ENCODE measurements around the gene AGAP9. TPM values are rescaled to one million over a fixed set of nuclear protein-coding genes. Genes with fewer than 3 reads are reported as not detected.
A peak's percentile ranks its signal among the peaks of the same experiment; 100 is the strongest.
"Not testable (repeated sequence)": the region's sequence is repeated elsewhere in the genome, so short reads cannot be mapped to it uniquely, and the experiment has no call there.

AGAP9 gene
- total RNA-seq, 2 experiments from 2014 or later, result 3.7 to 4.1 TPM

DNA sequence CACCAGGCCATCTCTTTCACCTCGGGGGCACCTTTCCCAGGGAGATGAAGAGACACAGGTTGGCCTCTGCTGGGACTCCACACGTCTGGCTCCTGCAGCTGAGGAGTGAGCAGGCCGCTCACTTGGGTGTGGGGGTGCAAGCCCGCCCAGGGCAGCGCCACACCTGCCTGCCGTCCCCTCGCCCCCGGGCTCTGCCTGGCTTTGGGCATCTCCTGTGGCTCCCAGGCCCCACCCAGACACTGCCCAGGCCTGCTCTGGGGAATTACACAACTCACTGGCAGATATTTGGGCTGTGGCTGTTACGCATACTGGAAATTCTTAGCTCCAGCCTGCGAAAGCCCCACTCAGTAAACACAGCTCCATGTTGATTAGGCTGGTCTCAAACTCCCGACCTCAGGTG, 39.5 kb downstream of the AGAP9 start, which contains the start of gene ANXA8:
TSS of gene ANXA8 (minus strand) at position 193 of the 400 bp plus-strand sequence. CDS start at position 11, 182 bp downstream.
- H3K27ac Mint-ChIP-seq; H3K27me3 Mint-ChIP-seq; intact Hi-C loops (cut with DNase I, micrococcal nuclease); H3K9me3 Mint-ChIP-seq (ENCODE audit: low read depth); DNase-seq; H3K4me1 Mint-ChIP-seq; ATAC-seq; H3K4me3 Mint-ChIP-seq; CTCF ChIA-PET; POLR2A ChIA-PET; H3K36me3 Mint-ChIP-seq (ENCODE audit: low read depth): not testable (repeated sequence)

DNA sequence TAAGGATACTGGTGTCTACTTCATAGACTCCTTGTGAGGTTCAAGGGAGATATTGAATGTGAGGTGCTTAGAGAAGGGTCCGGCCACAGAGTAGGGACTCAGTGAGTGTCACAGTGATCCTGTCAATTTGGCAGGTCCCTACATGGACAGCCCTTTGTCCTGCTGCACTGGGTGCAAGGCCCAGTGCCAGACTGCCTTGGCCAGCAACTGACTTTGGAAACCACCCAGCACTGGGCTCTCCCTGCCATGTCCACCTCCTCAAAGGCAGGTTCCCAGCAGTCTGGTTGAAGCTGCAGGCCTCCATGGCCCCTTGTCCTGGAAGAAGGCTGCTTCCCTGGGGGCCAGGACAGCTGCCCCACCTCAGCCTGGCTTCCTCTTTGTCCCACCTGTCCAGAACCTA, 41.1 kb downstream of the AGAP9 start:
- H3K27ac Mint-ChIP-seq; POLR2A ChIA-PET; H3K4me1 Mint-ChIP-seq; CTCF ChIA-PET; ATAC-seq; H3K36me3 Mint-ChIP-seq (ENCODE audit: low read depth); intact Hi-C loops (cut with DNase I, micrococcal nuclease); H3K27me3 Mint-ChIP-seq; H3K4me3 Mint-ChIP-seq; DNase-seq; H3K9me3 Mint-ChIP-seq (ENCODE audit: low read depth): not testable (repeated sequence)

DNA sequence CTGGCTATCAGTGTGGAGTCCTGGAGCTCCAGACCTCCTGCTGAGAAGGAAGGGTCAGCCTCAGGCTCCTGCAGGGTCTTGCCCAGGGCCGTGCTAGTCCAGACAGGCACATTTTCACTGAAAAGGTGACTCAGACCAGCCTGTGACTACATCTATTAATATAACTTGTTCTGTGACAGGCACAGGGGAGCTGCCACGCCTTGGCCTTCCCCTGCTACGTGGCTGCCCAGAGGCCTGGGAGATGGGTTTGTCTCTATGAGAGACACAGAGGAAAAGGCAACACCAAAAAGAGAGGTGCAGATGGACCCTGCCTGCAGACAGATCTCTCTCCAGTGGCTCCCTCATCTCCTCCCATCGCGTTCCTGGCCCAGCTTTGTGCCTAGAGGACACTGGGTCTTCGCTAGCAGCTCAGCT, 41.7 kb downstream of the AGAP9 start:
- POLR2A ChIA-PET; H3K27me3 Mint-ChIP-seq; intact Hi-C loops (cut with DNase I, micrococcal nuclease); CTCF ChIA-PET; H3K9me3 Mint-ChIP-seq (ENCODE audit: low read depth); H3K4me3 Mint-ChIP-seq; H3K27ac Mint-ChIP-seq; H3K4me1 Mint-ChIP-seq; H3K36me3 Mint-ChIP-seq (ENCODE audit: low read depth); DNase-seq: not testable (repeated sequence)
- peak; percentile 34 for ATAC-seq

DNA sequence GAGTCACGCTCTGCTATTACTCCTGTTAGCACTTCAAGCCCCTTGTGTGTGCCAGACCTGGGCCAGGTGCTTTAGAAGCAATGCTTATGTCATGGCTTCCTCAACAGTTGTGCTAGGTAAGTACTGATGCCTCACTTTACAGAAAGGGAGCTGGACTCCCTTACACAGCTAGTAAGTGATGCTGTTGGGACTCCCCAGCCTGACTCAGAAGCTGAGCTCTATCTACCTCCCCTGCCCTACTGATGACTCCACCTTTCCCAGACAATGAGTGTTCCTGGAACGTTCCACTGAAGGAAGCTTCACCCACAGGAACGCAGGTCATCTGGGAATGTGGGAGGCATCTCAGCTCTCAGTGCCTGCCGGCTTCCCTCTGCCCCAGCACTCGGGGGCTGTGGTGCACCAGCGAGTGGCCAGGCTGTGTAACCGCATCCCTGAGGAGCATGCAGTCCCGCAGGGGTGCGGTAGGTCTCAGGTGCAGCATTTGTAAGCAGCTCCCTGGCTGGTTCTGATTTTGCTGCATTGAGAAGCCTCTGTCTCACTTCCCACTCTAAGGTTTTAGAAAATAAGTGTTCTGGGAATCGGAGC, 42.2 kb downstream of the AGAP9 start:
- CTCF ChIA-PET; POLR2A ChIA-PET; H3K36me3 Mint-ChIP-seq (ENCODE audit: low read depth); H3K9me3 Mint-ChIP-seq (ENCODE audit: low read depth); H3K4me3 Mint-ChIP-seq; H3K4me1 Mint-ChIP-seq; H3K27ac Mint-ChIP-seq; DNase-seq; H3K27me3 Mint-ChIP-seq; intact Hi-C loops (cut with DNase I, micrococcal nuclease): not testable (repeated sequence)
- peak; percentile 91 for ATAC-seq

DNA sequence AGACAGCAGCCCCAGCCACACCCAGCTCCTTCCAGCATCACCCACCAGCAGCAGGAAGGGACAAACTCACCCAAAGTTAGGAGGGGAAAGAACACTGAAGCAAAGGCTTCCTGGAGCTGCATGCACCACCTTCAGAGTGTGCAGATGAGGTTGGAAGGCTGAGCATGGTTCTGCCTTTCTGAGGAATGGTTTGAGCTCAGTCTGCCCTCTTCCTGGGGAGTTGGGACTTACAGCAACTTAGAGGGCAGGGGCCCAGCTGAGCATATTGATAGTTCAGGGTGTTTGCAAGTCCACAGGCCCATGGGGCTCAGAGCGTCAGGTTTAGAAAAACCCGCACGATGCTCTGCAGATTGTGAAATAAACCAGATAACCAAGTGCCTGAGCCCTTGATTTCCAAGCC, 43.3 kb downstream of the AGAP9 start:
- H3K9me3 Mint-ChIP-seq (ENCODE audit: low read depth); ATAC-seq; H3K4me3 Mint-ChIP-seq; POLR2A ChIA-PET; H3K36me3 Mint-ChIP-seq (ENCODE audit: low read depth); CTCF ChIA-PET; DNase-seq; intact Hi-C loops (cut with DNase I, micrococcal nuclease); H3K27me3 Mint-ChIP-seq; H3K4me1 Mint-ChIP-seq; H3K27ac Mint-ChIP-seq: not testable (repeated sequence)

DNA sequence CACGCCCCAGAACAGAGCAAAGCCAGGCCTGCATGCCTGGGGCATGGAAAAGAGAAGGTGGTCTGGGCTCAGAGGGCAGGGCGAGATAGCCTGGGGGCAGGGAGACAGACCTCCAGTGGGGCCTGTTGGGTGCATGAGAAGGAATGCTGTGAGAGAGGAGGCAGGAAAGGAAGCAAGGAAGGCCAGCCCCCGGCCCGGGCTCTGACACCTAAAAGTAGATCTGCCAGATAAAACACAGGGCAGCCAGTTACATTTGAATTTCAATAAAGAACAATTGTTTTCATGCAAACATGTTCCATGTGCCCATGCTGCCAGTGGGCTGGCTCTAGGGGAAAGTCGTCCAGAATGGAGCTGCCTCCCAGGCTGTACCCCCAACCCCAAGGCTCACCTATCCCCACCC, 45.3 kb downstream of the AGAP9 start:
- H3K27ac Mint-ChIP-seq; CTCF ChIA-PET; intact Hi-C loops (cut with DNase I, micrococcal nuclease); ATAC-seq; H3K36me3 Mint-ChIP-seq (ENCODE audit: low read depth); H3K4me3 Mint-ChIP-seq; POLR2A ChIA-PET; H3K4me1 Mint-ChIP-seq; H3K27me3 Mint-ChIP-seq; DNase-seq; H3K9me3 Mint-ChIP-seq (ENCODE audit: low read depth): not testable (repeated sequence)

DNA sequence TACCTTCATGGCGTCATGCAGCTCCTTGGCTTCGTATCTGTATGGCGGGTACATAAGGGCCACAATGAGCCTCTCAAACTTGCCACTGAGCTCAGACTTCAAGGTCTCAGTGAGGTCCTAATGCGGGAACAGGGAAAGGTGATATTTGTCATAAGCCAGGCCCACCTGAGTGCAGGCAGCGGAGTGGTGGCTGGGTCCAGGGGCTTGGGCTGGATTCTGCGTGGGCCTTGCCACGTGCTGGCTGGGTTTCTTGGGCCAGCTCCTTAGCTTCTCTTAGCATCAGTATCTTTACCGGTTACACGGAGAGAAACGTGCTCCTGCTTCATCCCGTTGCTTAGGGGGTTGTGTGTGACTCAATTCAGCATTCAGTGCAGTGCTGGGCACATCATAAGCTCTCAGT, 46.4 kb downstream of the AGAP9 start:
- CTCF ChIA-PET, H3K27me3 Mint-ChIP-seq: not testable (repeated sequence)

DNA sequence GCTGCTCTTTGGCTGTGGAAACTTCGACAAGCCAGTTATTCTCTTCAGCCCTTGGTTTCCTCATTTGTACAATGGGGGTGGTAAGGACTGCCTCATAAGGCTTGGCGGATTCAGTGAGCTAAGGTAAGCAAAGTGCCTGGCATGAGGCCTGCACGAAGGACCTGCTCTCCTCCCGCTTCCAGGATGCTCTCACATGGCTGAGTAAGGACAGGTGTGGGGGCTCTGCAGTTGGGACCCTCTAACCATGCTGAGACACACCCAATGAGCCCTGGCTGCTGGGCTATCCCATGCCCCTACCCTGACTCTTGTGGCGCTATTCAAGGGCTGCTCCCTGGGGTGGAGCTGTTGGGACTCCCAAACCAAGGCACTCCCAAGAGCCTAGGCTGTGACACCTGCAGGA, 48.3 kb downstream of the AGAP9 start:
- H3K27ac Mint-ChIP-seq; intact Hi-C loops (cut with DNase I, micrococcal nuclease); H3K27me3 Mint-ChIP-seq; H3K36me3 Mint-ChIP-seq (ENCODE audit: low read depth); H3K9me3 Mint-ChIP-seq (ENCODE audit: low read depth); H3K4me3 Mint-ChIP-seq; POLR2A ChIA-PET; DNase-seq; H3K4me1 Mint-ChIP-seq; CTCF ChIA-PET; ATAC-seq: not testable (repeated sequence)

More for the DNA sequence above, 46.4 kb downstream of the AGAP9 start:
- POLR2A ChIA-PET; H3K9me3 Mint-ChIP-seq (ENCODE audit: low read depth); intact Hi-C loops (cut with DNase I, micrococcal nuclease); H3K4me1 Mint-ChIP-seq; DNase-seq; H3K27ac Mint-ChIP-seq; H3K36me3 Mint-ChIP-seq (ENCODE audit: low read depth); ATAC-seq; H3K4me3 Mint-ChIP-seq: not testable (repeated sequence)

DNA sequence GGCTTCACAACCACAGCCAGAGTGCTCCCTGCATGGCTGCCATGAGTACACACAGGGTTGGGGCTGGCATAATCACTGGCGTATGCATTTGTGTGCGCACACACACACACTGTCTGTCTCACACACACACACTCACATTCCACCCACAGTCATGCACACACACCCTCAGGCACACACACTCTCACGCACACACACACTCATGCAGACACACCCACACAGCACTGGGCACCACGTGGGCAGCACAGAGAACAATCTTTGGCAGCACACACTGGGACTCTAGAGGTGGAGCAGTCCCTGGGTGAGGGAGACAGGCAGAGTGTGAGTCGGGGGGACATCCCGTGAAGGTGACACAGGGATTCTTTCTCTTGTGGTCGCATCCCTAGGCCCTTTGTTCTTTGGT, 49.9 kb downstream of the AGAP9 start:
- H3K27me3 Mint-ChIP-seq; H3K27ac Mint-ChIP-seq; ATAC-seq; H3K36me3 Mint-ChIP-seq (ENCODE audit: low read depth); H3K9me3 Mint-ChIP-seq (ENCODE audit: low read depth); CTCF ChIA-PET; H3K4me1 Mint-ChIP-seq; H3K4me3 Mint-ChIP-seq; DNase-seq; intact Hi-C loops (cut with DNase I, micrococcal nuclease); POLR2A ChIA-PET: not testable (repeated sequence)

DNA sequence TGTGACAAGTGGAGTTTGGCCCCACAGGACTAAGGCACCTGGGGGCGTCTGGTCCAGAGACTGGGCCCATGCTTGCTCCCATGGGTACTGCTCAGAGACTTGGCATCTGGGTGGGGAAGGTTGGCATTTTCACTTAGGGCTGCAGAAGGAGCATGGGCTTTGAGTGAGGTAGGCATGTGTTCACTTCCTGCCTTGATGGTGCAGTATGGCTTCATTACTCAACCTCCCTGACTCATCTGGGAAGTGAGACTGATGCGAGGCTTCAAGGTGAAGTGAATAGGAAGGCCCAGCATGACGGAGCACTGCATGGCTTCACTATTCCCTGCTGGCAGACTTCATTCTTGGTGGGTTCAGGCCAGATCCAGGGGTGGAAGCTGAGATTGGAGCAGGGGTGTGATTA, 50.8 kb downstream of the AGAP9 start:
- CTCF ChIA-PET; DNase-seq; H3K36me3 Mint-ChIP-seq (ENCODE audit: low read depth); H3K27me3 Mint-ChIP-seq; POLR2A ChIA-PET; H3K4me1 Mint-ChIP-seq; H3K27ac Mint-ChIP-seq; H3K9me3 Mint-ChIP-seq (ENCODE audit: low read depth); intact Hi-C loops (cut with DNase I, micrococcal nuclease); H3K4me3 Mint-ChIP-seq: not testable (repeated sequence)
- ATAC-seq, result peak; percentile 100

DNA sequence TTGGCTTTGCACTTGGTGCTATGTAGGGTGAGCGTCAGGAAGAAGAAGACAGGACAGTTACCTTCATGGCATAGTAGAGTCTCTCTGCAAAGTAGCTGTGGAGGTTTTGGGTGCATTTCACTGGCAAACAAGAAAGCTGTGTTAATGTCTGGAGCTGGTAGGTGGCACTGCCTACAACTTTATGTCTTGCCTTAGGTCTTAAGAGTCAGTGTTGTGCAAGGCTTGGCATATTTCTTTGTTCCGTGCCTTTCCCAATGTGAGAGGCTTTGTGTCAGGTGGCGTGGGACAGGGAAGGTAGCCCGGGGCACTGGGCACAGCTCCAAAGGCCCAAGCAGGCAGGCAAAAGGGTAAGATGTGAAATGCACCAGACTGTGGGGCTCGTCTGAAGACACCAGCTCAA, 51.4 kb downstream of the AGAP9 start:
- CTCF ChIA-PET; H3K36me3 Mint-ChIP-seq (ENCODE audit: low read depth); H3K4me1 Mint-ChIP-seq; DNase-seq; H3K9me3 Mint-ChIP-seq (ENCODE audit: low read depth); ATAC-seq; intact Hi-C loops (cut with DNase I, micrococcal nuclease); POLR2A ChIA-PET; H3K27me3 Mint-ChIP-seq; H3K4me3 Mint-ChIP-seq; H3K27ac Mint-ChIP-seq: not testable (repeated sequence)

DNA sequence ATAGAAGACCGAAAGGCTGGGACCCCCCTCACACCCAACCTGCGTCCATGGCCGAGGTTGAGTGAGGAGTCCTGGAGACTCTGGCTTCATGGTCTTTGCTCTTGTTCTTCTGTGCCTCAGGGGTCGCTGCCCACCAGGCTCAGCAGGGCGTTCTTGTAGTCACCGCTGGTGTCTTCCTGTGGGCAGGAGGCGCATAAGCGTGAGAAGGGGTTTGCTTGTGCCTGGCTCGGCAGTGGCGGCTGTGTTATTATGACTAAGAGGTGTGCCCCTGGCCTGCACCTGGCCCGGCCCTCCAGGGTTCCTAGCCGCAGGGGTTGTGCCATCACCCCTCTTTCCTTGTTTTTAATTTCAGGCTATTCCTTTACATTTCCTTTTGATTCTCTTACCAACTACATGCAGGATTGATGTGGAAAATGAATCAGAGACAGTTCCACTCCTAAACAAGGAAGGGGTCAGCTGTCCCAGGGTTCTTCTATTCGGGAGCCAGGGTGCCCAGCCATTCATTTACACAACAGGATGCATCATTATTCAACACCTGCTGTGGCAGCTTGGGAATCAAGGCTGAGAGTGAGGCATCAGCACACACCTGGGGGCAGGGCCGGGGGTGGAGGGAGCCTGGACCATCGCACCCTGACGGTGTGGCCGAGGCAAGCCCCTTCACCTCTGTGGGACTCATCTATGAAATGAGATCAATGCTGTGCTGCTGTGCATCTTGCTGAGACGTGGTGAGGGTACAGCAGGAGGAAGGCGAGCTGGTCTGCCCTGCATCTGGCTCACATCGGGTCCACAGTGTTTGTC, 54.5 kb downstream of the AGAP9 start:
- CTCF ChIA-PET; H3K4me3 Mint-ChIP-seq; DNase-seq; H3K27me3 Mint-ChIP-seq; H3K27ac Mint-ChIP-seq; H3K4me1 Mint-ChIP-seq; H3K9me3 Mint-ChIP-seq (ENCODE audit: low read depth); ATAC-seq; POLR2A ChIA-PET; intact Hi-C loops (cut with DNase I, micrococcal nuclease); H3K36me3 Mint-ChIP-seq (ENCODE audit: low read depth): not testable (repeated sequence)
